Psoas muscle (tissue), 8 donors: Measurements from ENCODE around the gene OSBPL5. TPM values are rescaled to one million over a fixed set of nuclear protein-coding genes. Genes with fewer than 3 reads are reported as not detected.

Experiments used
- ATAC-seq, 4 donors: fragments of 200-7000 bp; cut with Tn5 transposase; one replicate each; pipeline ENCODE4 v1.9.1; 2020; ENCODE audit warnings: moderate library complexity in 3 of 4, mild to moderate bottlenecking in 2 of 4
- DNase-seq, 2 donors: peaks; one replicate each; pipeline ENCODE4 v3.0.0-alpha.2; 2020
- H3K27ac ChIP-seq: fragments of 200-600 bp; one replicate; pipeline ENCODE4 v1.8.0; 2022
- H3K27me3 ChIP-seq, 3 donors: fragments of 200-600 bp in 1 of 3; one replicate each; pipeline versions ENCODE4 v1.6.1 to v1.8.0; 2013 to 2022; ENCODE audit warnings: low read length in 2 of 3, mild to moderate bottlenecking in 2 of 3, moderate library complexity in 1 of 3; ENCODE audit not compliant: insufficient read depth in 3 of 3
- H3K36me3 ChIP-seq, 2 donors: fragments of 200-600 bp in 1 of 2; one replicate each; pipeline versions ENCODE4 v1.6.1 to v1.8.0; 2013 to 2022; ENCODE audit warnings: low read depth in 1 of 2, mild to moderate bottlenecking in 1 of 2, moderate library complexity in 1 of 2; ENCODE audit not compliant: insufficient read depth in 1 of 2
- H3K4me1 ChIP-seq: fragments of 200-600 bp; one replicate; pipeline ENCODE4 v1.8.0; 2022
- H3K4me3 ChIP-seq: fragments of 200-600 bp; one replicate; pipeline ENCODE4 v1.8.0; 2022; ENCODE audit warnings: mild to moderate bottlenecking
- H3K9me3 ChIP-seq: fragments of 200-600 bp; one replicate; pipeline ENCODE4 v1.8.0; 2022
- WGBS, 3 donors: extraction: QIAGEN DNeasy Blood & Tissue Kit; methylation state at CpG; one replicate each; pipeline versions ENCODE4 v1.1.6 to v1.1.7; 2013; 5-methylcytosine and 5-hydroxymethylcytosine counted together
- intact Hi-C, 2 donors: fragments of 100-400 bp; cut with DNase I; formaldehyde crosslinking; loops; one replicate each; pipeline versions ENCODE4 v1.11.0 to v1.14.2; 2022
- polyA plus RNA-seq, 3 donors: library from polyadenylated mRNA; stranded (reverse); fragments of 200-250 nt; gene quantifications; one replicate each; pipeline ENCODE4 v1.2.3, GENCODE V29; 2013
- total RNA-seq, 4 donors: library from RNA; stranded (reverse); fragmentation: NEBNext Ultra II Directional in 2 of 4; extraction: Animal tissue kit (Norgen Biotek cat#: 25700) in 2 of 4; gene quantifications; one replicate each; pipeline versions ENCODE4 v1.2.1 to v1.2.4, GENCODE V29; 2021 to 2023
- TF ChIP-seq, protein P1 (sequence below): fragments of 200-600 bp; IDR thresholded peaks from one replicate; pipeline ENCODE4 v1.8.0; 2022; ENCODE audit warnings: antibody characterized with exemption
- donor health status: healthy with polysubstance abuse.
- donor health status: DM: no; HTN: no; CAD: no; lungs with moderate emphysema.
- donor health status: Bipolar disorder and iron deficiency.
- donor health status: healthy.
- donor health status: DM: yes; HTN: yes; CAD: no.
- donor health status: DM: no; HTN: no; CAD: no.
- donor health status: DM: no; HTN: no; CAD: no.
- donor health status: DM: yes; HTN: yes; CAD: no.

The OSBPL5 gene
- total and polyA plus RNA-seq, 7 donors: 3.4 to 12.4 (median 6.9) TPM

DNA sequence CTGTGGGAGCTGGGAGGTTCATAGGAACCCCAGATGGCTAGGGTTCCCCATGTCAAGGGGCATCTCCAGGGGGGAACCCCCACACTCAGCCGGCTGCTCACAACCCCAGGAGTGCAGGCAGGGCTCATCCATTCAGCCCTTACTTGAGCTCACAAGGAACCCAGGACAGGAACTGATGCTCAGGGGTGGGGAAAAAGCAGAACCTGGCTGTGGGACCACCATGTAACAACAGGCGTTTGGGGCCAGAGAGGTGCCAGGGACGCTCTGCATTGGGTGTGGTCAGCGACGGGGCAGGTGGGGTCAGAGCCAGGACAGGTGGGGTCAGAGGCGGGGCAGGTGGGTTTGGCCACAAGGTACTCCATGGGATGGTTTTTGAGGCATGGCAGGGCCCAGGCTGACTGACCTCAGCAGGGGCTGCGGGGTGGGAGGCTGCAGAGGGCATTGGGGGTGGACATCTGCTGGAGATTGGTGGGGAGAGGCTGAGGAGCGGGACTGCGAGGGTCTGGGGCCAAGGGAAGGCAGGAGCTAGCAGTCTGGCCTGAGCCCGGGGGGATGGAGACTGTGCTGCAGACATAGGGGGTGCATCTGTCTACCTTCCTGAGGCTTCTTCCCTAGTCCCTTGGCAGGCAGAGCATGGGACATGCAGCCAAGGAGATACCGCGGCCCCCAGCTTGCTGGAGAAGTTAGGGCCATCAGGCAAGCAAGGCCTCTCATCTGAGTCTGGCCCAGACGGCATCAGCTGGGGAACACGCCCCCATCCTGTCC is 73.8 kb downstream of the OSBPL5 start:
- ATAC-seq (no peak), DNase-seq (no peak)
- Histone ChIP-seq H3K27ac (no peak overlapping the region), H3K4me1 (peaks cover 14% of the 10 kb centered on the region), H3K4me3 (no peak overlapping the region), H3K9me3 (no peaks in the 10 kb centered on the region), H3K36me3 (peaks cover 0 to 7% of the 10 kb centered on the region in 2 donors), H3K27me3 (no peaks in the 10 kb centered on the region)
- TF ChIP-seq, protein P1, sequence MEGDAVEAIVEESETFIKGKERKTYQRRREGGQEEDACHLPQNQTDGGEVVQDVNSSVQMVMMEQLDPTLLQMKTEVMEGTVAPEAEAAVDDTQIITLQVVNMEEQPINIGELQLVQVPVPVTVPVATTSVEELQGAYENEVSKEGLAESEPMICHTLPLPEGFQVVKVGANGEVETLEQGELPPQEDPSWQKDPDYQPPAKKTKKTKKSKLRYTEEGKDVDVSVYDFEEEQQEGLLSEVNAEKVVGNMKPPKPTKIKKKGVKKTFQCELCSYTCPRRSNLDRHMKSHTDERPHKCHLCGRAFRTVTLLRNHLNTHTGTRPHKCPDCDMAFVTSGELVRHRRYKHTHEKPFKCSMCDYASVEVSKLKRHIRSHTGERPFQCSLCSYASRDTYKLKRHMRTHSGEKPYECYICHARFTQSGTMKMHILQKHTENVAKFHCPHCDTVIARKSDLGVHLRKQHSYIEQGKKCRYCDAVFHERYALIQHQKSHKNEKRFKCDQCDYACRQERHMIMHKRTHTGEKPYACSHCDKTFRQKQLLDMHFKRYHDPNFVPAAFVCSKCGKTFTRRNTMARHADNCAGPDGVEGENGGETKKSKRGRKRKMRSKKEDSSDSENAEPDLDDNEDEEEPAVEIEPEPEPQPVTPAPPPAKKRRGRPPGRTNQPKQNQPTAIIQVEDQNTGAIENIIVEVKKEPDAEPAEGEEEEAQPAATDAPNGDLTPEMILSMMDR: no peak
- 67 to 78% (median 71%) methylated on average over 14 of the region's 14 CpGs for WGBS, 3 donors
- intact Hi-C loops: loop anchor here in 1 of 2 donors (2.0 kb wide), 1 partner anchor 54 kb away; no protein-coding TSS in a partner anchor

DNA sequence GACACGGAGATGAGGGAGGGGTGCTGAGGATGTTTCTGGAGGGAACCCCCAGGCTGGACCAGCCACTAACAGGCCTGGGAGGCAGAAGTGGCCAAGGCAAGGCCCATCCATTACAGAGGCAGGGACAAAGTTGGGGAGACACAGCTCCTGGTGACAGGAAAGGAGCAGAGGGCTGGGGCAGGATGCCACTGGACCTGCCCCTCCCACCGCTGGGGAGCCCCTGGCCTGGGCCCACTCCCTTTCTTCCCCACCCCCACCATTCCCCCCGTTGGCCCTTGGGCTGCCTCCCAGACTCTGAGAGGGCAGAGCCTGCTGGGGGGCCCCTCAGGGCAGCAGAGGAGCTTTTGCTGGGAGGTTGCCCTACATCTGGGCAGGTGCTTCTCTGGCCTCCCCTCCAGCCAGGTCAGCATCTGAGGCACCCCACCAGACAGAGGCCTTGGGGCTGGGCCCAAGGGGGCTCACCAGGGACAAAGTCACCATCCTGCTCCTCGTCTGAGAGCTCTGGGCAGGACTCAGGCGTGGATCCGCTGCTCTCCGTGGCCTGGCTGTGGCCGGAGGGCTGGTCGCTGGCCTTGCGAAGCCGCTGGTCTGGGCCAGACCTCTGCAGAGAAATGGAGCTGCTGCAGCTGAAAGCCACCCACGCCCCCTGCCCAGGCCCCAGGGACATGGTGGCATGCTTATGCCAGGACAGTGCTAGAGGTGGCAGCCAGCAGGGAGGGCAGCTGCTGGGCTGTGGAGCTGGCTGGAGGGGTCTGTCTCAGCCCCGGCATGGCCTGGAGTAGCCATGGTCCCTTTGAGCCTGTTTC is 74.8 kb downstream of the OSBPL5 start:
- no peaks in the 10 kb centered on the region for H3K9me3 ChIP-seq
- intact Hi-C loops: loop anchor here in 1 of 2 donors (2.0 kb wide), 1 partner anchor 53 kb away; no protein-coding TSS in a partner anchor
- 91 to 93% (median 93%) methylated on average over 12 to 13 of the region's 13 CpGs for WGBS, 3 donors
- peaks cover 0 to 3% of the 10 kb centered on the region in 2 donors for H3K36me3 ChIP-seq
- no peak overlapping the region for H3K27ac ChIP-seq
- H3K4me1 ChIP-seq: peaks cover 14% of the 10 kb centered on the region
- no peak overlapping the region for H3K4me3 ChIP-seq
- DNase-seq: no peak
- no peak for ATAC-seq
- TF ChIP-seq, protein P1: no peak
- H3K27me3 ChIP-seq: no peaks in the 10 kb centered on the region

DNA sequence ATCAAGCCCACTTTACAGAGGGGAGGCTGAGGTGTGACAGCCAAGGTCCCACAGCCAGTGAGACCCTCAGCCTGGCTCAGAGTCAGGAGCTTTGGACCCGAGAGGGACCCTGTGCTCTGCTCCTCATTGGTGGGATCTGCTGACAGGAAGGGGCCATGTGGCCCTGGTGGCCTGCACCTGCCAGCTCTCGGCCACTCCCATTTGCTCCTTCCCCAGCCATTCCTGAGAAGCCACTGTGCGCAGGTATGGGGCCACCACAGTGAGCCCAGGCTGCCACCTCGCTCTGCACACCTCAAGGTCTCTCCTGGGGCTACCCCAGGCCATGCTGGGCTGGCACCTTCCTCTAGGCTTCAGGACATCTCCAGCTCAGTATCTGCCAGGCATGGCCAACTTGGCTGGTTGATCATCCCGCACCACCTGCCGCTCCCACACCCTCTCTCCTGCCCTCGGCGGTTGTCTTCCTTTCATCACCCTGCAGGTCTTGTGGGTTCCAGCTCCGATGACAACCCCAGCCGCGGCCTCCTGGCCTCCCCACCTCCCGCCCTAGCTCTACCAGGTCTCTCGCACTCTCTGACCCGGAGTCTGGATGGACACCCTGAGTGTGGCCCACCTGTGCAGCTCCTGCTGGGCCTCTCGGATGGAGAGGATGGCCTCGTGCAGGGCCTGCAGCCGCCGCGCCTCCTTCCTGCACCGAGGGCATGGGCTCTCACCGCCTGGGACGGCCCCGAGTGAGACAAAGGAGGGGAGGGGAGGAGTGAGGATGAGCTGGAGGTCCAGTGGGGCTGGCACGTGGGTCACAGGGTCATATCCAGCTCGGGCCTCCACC is 75.7 kb downstream of the OSBPL5 start:
- ATAC-seq: peak in 1 of 4 donors; percentile 10
- intact Hi-C loops: loop anchor here in 1 of 2 donors (2.0 kb wide), 1 partner anchor 53 kb away; no protein-coding TSS in a partner anchor
- 81 to 90% (median 87%) methylated on average over 25 of the region's 25 CpGs for WGBS, 3 donors
- Histone ChIP-seq H3K27ac (peak overlapping the region; percentile 36), H3K36me3 (peaks cover 0 to 3% of the 10 kb centered on the region in 2 donors), H3K9me3 (no peaks in the 10 kb centered on the region), H3K27me3 (no peaks in the 10 kb centered on the region), H3K4me3 (no peak overlapping the region), H3K4me1 (peaks cover 14% of the 10 kb centered on the region)
- DNase-seq: no peak
- TF ChIP-seq, protein P1: no peak

DNA sequence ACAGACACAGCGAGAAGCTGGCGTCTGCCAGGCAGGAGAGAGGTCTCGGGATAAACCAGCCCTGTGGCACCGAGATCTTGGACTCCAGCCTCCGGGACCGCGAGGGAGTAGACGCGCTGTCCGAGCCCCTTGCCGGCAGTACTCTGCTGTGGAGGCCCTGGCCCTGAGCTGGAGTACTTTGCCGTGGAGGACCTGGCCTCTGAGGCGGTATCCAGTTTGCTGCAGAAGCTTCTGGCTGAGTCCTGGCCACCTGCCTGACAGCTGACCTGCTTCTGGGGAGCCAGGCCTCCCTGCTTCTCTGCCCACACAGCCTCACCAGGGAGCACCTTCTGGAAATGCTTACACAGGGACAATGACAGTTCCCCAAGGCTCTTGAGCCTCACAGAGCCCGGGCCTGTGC is 76.3 kb downstream of the OSBPL5 start:
- Histone ChIP-seq H3K27ac (peak overlapping the region; percentile 36), H3K9me3 (no peaks in the 10 kb centered on the region), H3K36me3 (peaks cover 0 to 3% of the 10 kb centered on the region in 2 donors), H3K27me3 (no peaks in the 10 kb centered on the region), H3K4me3 (no peak overlapping the region), H3K4me1 (peaks cover 14% of the 10 kb centered on the region)
- peak; percentile 9 to 52 (median 32) for ATAC-seq
- intact Hi-C loops: no loop called here
- TF ChIP-seq, protein P1: no peak
- DNase-seq: no peak
- 63 to 67% (median 66%) methylated on average over 14 of the region's 14 CpGs for WGBS, 3 donors
